Measurements from ENCODE around the gene EP400.

The EP400 gene

DNA sequence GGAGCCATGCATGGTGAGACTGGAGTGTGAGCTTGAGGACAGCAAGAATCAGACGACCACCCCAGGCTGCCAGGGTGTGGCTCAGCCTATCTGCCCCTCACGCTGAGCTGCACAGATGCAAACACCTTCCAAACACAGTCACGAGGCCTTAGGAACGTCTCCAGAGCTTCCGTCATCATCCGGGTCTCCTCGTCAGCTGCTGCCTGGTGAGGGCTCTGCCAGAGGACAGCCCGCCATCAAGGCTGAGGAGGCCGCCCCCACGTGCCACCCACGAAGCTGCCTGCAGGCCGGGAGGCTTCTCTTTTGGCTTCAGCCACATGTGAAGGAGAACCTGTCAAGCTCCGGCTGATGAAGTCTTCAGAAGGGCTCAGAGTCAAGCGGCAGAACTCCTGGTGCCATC, 180.9 kb downstream of the EP400 start:
- no peak for DNase-seq (ENCODE audit: insufficient read length, low spot score)
- TF ChIP-seq PAX5 (IDR thresholded peaks at IDR 0.05; ENCODE audit: insufficient read depth, low read length, severe bottlenecking): no peak
- no peak for FAIRE-seq

Measured in GM12891 (cell line).